Endothelial cell of umbilical vein (primary cell): Measurements from ENCODE around the gene SAMSN1. TPM values are rescaled to one million over a fixed set of nuclear protein-coding genes. Genes with fewer than 3 reads are reported as not detected.

ENCODE experiments used
- BruUV-seq: library from RNA; stranded (reverse); fragments of 400-500 nt; replicated peaks from 2 replicates; lab custom pipeline; 2021; lab: Mats Ljungman, UMichigan
- CTCF ChIA-PET: fragments of 300-600, 350-600 bp; sonication (Branson Sonifier 250); formaldehyde crosslinking; loops from one replicate; lab custom pipeline; 2021; ENCODE audit warnings: antibody characterized with exemption, inconsistent platforms; lab: Charles Lee
- POLR2A ChIA-PET: fragments of 300-600, 350-600 bp; sonication (Branson Sonifier 250); formaldehyde crosslinking; loops from one replicate; lab custom pipeline; 2021; ENCODE audit warnings: antibody characterized with exemption, inconsistent platforms; lab: Charles Lee
- DNase-seq: peaks from one replicate; pipeline ENCODE4 v3.0.0-alpha.2; 2011; ENCODE audit warnings: low read depth, low spot score
- FAIRE-seq: peaks from 2 replicates; lab custom pipeline; 2011; peaks lifted over from hg19 to GRCh38; lab: Jason Lieb, UNC
- H2AFZ ChIP-seq: 2 replicates; pipeline ENCODE4 v1.6.0; 2012; ENCODE audit warnings: low read depth, low read length, control low read depth, inconsistent platforms
- H3K27ac ChIP-seq: 2 replicates; pipeline ENCODE4 v1.5.1; 2011; ENCODE audit warnings: low read depth, mild to moderate bottlenecking, control low read depth, low read length, moderate library complexity; ENCODE audit not compliant: insufficient read depth
- H3K27me3 ChIP-seq, 2 experiments: 2 replicates each; pipeline versions ENCODE4 v1.6.0 to v1.6.1; 2011; ENCODE audit warnings: low read length in 2 of 2, mixed read lengths in 1 of 2; ENCODE audit not compliant: control insufficient read depth in 2 of 2, insufficient read depth in 2 of 2
- H3K36me3 ChIP-seq, 2 experiments: 2 replicates in 1 of 2; 3 replicates in 1 of 2; pipeline ENCODE4 v1.5.1; 2011; ENCODE audit warnings: low read length in 2 of 2, mild to moderate bottlenecking in 1 of 2, moderate library complexity in 1 of 2; ENCODE audit not compliant: control insufficient read depth in 2 of 2, insufficient read depth in 2 of 2; ENCODE audit errors: extremely low read depth in 1 of 2
- H3K4me1 ChIP-seq: 3 replicates; pipeline ENCODE4 v1.5.1; 2011; ENCODE audit warnings: mild to moderate bottlenecking, low read length; ENCODE audit not compliant: control insufficient read depth, insufficient read depth; ENCODE audit errors: extremely low read depth
- H3K4me2 ChIP-seq: 2 replicates; pipeline ENCODE4 v1.6.1; 2011; ENCODE audit warnings: low read length, control low read depth, mixed read lengths; ENCODE audit not compliant: insufficient read depth
- H3K4me3 ChIP-seq, 3 experiments: fragments of 200-600 bp in 1 of 3; sonication (generic), shearing (Covaris generic) in 1 of 3; replicated peaks in 1 of 3; 2 replicates each; pipeline ENCODE4 v1.5.1; 2011 to 2016; ENCODE audit warnings: control low read depth in 3 of 3, low read length in 3 of 3, mild to moderate bottlenecking in 2 of 3, inconsistent platforms in 1 of 3, low read depth in 1 of 3, moderate library complexity in 1 of 3; ENCODE audit not compliant: insufficient read depth in 1 of 3
- H3K79me2 ChIP-seq: 2 replicates; pipeline ENCODE4 v1.6.0; 2012; ENCODE audit warnings: low read length, inconsistent platforms; ENCODE audit not compliant: control insufficient read depth, insufficient read depth
- H3K9ac ChIP-seq: replicated peaks from 2 replicates; pipeline ENCODE3; 2011; ENCODE audit warnings: low read length, control low read depth; ENCODE audit not compliant: insufficient read depth; ENCODE audit errors: extremely low read depth
- H3K9me1 ChIP-seq: replicated peaks from 3 replicates; pipeline ENCODE4 v1.6.0; 2011; ENCODE audit warnings: mild to moderate bottlenecking, low read length; ENCODE audit not compliant: control insufficient read depth, insufficient read depth; ENCODE audit errors: extremely low read depth
- H3K9me3 ChIP-seq: replicated peaks from 2 replicates; pipeline ENCODE4 v1.5.1; 2012; ENCODE audit warnings: low read length, inconsistent platforms; ENCODE audit not compliant: control insufficient read depth, insufficient read depth
- H4K20me1 ChIP-seq: replicated peaks from 2 replicates; pipeline ENCODE3; 2011; ENCODE audit warnings: mild to moderate bottlenecking, low read length; ENCODE audit not compliant: control insufficient read depth, insufficient read depth; ENCODE audit errors: extremely low read depth
- EZH2 ChIP-seq: IDR thresholded peaks from 2 replicates; pipeline ENCODE4 v1.6.1; 2012; ENCODE audit warnings: borderline replicate concordance, low read depth, mild to moderate bottlenecking, moderate library complexity, low read length, inconsistent platforms; ENCODE audit not compliant: severe bottlenecking
- FOS ChIP-seq: IDR thresholded peaks from 2 replicates; pipeline ENCODE4 v1.6.1; 2011; ENCODE audit warnings: mild to moderate bottlenecking, low read length, moderate library complexity, borderline replicate concordance; ENCODE audit not compliant: insufficient read depth
- GATA2 ChIP-seq: IDR thresholded peaks from 2 replicates; pipeline ENCODE4 v1.7.0; 2011; ENCODE audit warnings: low read depth, mild to moderate bottlenecking, moderate library complexity, mixed read lengths, low read length; ENCODE audit not compliant: insufficient read length, insufficient read depth
- JUN ChIP-seq: IDR thresholded peaks from 2 replicates; pipeline ENCODE4 v1.6.1; 2011; ENCODE audit warnings: borderline replicate concordance, low read depth; ENCODE audit not compliant: insufficient read length, insufficient read depth
- MAX ChIP-seq: IDR thresholded peaks from 2 replicates; pipeline ENCODE4 v1.6.1; 2011; ENCODE audit not compliant: insufficient read depth, insufficient read length
- MYC ChIP-seq: IDR thresholded peaks from one replicate; pipeline ENCODE4 v1.6.1; 2011; ENCODE audit warnings: mild to moderate bottlenecking, low read depth, low read length
- POLR2A ChIP-seq: IDR thresholded peaks from 2 replicates; pipeline ENCODE4 v1.6.1; 2012; ENCODE audit warnings: low read depth, mild to moderate bottlenecking, control low read depth, low read length
- POLR2AphosphoS5 ChIP-seq: IDR thresholded peaks from 2 replicates; pipeline ENCODE4 v1.6.1; 2012; ENCODE audit warnings: low read depth, mild to moderate bottlenecking, control low read depth, low read length, moderate library complexity; ENCODE audit not compliant: insufficient read depth
- dilution Hi-C: fragments of 300-500 bp; cut with MboI; formaldehyde crosslinking; loops from one replicate; pipeline ENCODE4 v1.15.0; 2019; ENCODE audit warnings: low sequenced_read_pairs; ENCODE audit not compliant: extremely low pct_ligation_motif_present
- intact Hi-C: fragments of 100-400 bp; cut with micrococcal nuclease; formaldehyde crosslinking; loops from one replicate; pipeline ENCODE4 v1.10.0; 2022
- polyA plus RNA-seq, 4 experiments: library from polyadenylated mRNA; depleted of rRNA in 3 of 4; stranded (reverse) in 3 of 4; unstranded in 1 of 4; fragments of >200 nt; gene quantifications; 2 replicates each; pipeline versions ENCODE4 v1.2.1 to v1.2.3, GENCODE V29; 2011 to 2012; ENCODE audit warnings: missing spikeins in 1 of 4
- total RNA-seq: library from RNA; stranded (reverse); gene quantifications from 2 replicates; pipeline ENCODE4 v1.2.3, GENCODE V29; 2021
- TF ChIP-seq, protein P1 (sequence below), 2 donors: IDR thresholded peaks; 1 replicate in 1 of 2; 2 replicates in 1 of 2; pipeline ENCODE4 v1.5.1; 2011; ENCODE audit warnings: low read length in 2 of 2, mild to moderate bottlenecking in 2 of 2, moderate library complexity in 2 of 2, control low read depth in 1 of 2, inconsistent platforms in 1 of 2, low read depth in 1 of 2; ENCODE audit not compliant: insufficient read depth in 1 of 2; ENCODE audit errors: extremely low read depth in 1 of 2

Gene SAMSN1
- total and polyA plus RNA-seq, 2 donors (not counting 3 experiments of a cell fraction or from before 2014, with no cell fraction given), result 2.5 to 5.3 TPM

DNA sequence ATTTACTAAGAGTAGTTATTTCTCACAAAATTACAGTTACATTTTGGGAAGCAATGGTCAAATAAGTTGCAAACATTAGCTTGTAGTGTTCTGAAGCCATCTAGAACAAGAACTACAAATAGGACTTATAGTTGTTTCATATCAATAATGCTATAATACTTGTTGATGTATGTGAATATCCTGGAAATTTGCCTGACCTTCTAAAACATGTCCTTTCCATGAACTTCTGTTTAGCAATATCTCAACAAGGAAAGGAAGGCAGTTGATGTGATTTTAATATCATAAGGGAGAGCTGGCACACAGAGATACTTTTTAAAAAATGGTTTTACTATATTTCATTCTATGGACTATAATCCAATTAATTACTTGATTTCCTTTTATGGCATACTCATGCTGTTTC, 47.1 kb upstream of the SAMSN1 start:
- BruUV-seq, result no TSS peak
- Histone ChIP-seq H2AFZ (no peak overlapping the region), H4K20me1 (no peaks in the 10 kb centered on the region), H3K4me2 (no peak overlapping the region), H3K27me3 (no peaks in the 10 kb centered on the region), H3K9me3 (no peaks in the 10 kb centered on the region), H3K9me1 (no peaks in the 10 kb centered on the region), H3K36me3 (no peaks in the 10 kb centered on the region), H3K4me1 (no peaks in the 10 kb centered on the region), H3K79me2 (no peaks in the 10 kb centered on the region), H3K9ac (no peak overlapping the region), H3K27ac (no peak overlapping the region), H3K4me3 (no peak overlapping the region)
- FAIRE-seq (no peak), DNase-seq (no peak)
- dilution Hi-C loops (no loop called here), intact Hi-C loops (no loop called here)
- POLR2A ChIA-PET, result no interaction called here
- CTCF ChIA-PET, result interaction anchor here (2.3 kb wide), 1 partner anchor 145 kb away, joined by 6 read pairs; no protein-coding TSS in a partner anchor
- TF ChIP-seq POLR2A (no peak), MAX (no peak), JUN (no peak), FOS (no peak), POLR2AphosphoS5 (no peak), GATA2 (no peak), EZH2 (no peak), MYC (no peak)
- TF ChIP-seq, protein P1, sequence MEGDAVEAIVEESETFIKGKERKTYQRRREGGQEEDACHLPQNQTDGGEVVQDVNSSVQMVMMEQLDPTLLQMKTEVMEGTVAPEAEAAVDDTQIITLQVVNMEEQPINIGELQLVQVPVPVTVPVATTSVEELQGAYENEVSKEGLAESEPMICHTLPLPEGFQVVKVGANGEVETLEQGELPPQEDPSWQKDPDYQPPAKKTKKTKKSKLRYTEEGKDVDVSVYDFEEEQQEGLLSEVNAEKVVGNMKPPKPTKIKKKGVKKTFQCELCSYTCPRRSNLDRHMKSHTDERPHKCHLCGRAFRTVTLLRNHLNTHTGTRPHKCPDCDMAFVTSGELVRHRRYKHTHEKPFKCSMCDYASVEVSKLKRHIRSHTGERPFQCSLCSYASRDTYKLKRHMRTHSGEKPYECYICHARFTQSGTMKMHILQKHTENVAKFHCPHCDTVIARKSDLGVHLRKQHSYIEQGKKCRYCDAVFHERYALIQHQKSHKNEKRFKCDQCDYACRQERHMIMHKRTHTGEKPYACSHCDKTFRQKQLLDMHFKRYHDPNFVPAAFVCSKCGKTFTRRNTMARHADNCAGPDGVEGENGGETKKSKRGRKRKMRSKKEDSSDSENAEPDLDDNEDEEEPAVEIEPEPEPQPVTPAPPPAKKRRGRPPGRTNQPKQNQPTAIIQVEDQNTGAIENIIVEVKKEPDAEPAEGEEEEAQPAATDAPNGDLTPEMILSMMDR (IDR thresholded peaks at IDR 0.05; ENCODE audit: extremely low read depth in 1 of 2, insufficient read depth in 1 of 2, low read depth in 1 of 2, low read length in 2 of 2), result no peak
